IMR-90 (cell line): ENCODE data around the gene ANG. TPM values are rescaled to one million over a fixed set of nuclear protein-coding genes. Genes with fewer than 3 reads are reported as not detected.

ENCODE experiments used
- microRNA-seq, 2 experiments: library from miRNA; stranded (forward) in 1 of 2; unstranded in 1 of 2; fragments of 10-50 nt in 1 of 2; fragments of <30 nt in 1 of 2; gene quantifications in 1 of 2; microRNA quantifications in 1 of 2; one replicate each; pipeline versions ENCODE3 to v1.1.0; 2013 to 2020; ENCODE audit not compliant: insufficient read depth in 1 of 2, insufficient read length in 1 of 2, unreplicated experiment in 1 of 2
- polyA plus RNA-seq, 3 experiments: library from polyadenylated mRNA; depleted of rRNA; stranded (reverse); fragments of >200 nt; gene quantifications; 2 replicates each; pipeline ENCODE4 v1.2.3, GENCODE V29; 2012; ENCODE audit warnings: low replicate concordance in 1 of 3
- small RNA-seq, 5 experiments: library from RNA; depleted of rRNA; stranded (forward); fragments of <200 nt; gene quantifications; one replicate each; pipeline ENCODE3, GENCODE V24; 2012
- total RNA-seq: library from RNA; depleted of rRNA; stranded (reverse); fragments of >200 nt; gene quantifications from 2 replicates; pipeline ENCODE4 v1.2.3, GENCODE V29; 2012; rRNA removed

Gene ANG
- total and polyA plus RNA-seq, 2 of the 4 experiments (the other 2 are of a cell fraction), result 3.6 to 4.7 TPM

Small RNA genes lying within 50 kb of the gene (microRNA-seq; reads per million reads assigned to microRNA genes)
- gene RF00019 (ENCODE audit: insufficient read depth, insufficient read length), result not detected

Small RNA genes lying within 50 kb of the gene (small RNA-seq; reads per million reads assigned to genes)
- 0 reads per million in 5 experiments for gene RF00019

Other genes with a start within 250 kb of the ANG start
- gene OSGEP, start 234.0 kb upstream of the ANG start, total RNA-seq, result 32.4 and 38.0 TPM in 2 replicates
- gene OSGEP, start 234.0 kb upstream of the ANG start, polyA plus RNA-seq (2012; rRNA removed), result 23.1 and 24.7 TPM in 2 replicates
- gene APEX1, start 233.5 kb upstream of the ANG start, total RNA-seq, result 125 and 141 TPM in 2 replicates
- 241 and 242 TPM in 2 replicates for gene APEX1, start 233.5 kb upstream of the ANG start, polyA plus RNA-seq (2012; rRNA removed)
- gene PIP4P1, start 227.3 kb upstream of the ANG start, total RNA-seq, result 15.0 and 15.2 TPM in 2 replicates
- 27.2 and 27.8 TPM in 2 replicates for gene PIP4P1, start 227.3 kb upstream of the ANG start, polyA plus RNA-seq (2012; rRNA removed)
- gene PNP, start 219.4 kb upstream of the ANG start, total RNA-seq, result 60.3 and 68.8 TPM in 2 replicates
- 49.0 and 53.4 TPM in 2 replicates for gene PNP, start 219.4 kb upstream of the ANG start, polyA plus RNA-seq (2012; rRNA removed)
- gene RNASE10, start 183.2 kb upstream of the ANG start, total RNA-seq, result not detected in 2 replicates
- not detected in 2 replicates for gene RNASE10, start 183.2 kb upstream of the ANG start, polyA plus RNA-seq (2012; rRNA removed)
- gene RNASE9, start 127.7 kb upstream of the ANG start, total RNA-seq, result not detected in 2 replicates
- gene RNASE9, start 127.7 kb upstream of the ANG start, polyA plus RNA-seq (2012; rRNA removed), result not detected in 2 replicates
- gene RNASE11, start 100.8 kb upstream of the ANG start, total RNA-seq, result not detected in 2 replicates
- gene RNASE11, start 100.8 kb upstream of the ANG start, polyA plus RNA-seq (2012; rRNA removed), result not detected in 2 replicates
- not detected in 2 replicates for gene RNASE12, start 97.4 kb upstream of the ANG start, total RNA-seq
- gene RNASE12, start 97.4 kb upstream of the ANG start, polyA plus RNA-seq (2012; rRNA removed), result not detected in 2 replicates
- gene OR6S1, start 47.1 kb upstream of the ANG start, total RNA-seq, result not detected in 2 replicates
- gene OR6S1, start 47.1 kb upstream of the ANG start, polyA plus RNA-seq (2012; rRNA removed), result not detected in 2 replicates
- 8.1 and 10.4 TPM in 2 replicates for gene RNASE4, start 4.2 kb upstream of the ANG start, total RNA-seq
- 9.9 and 11.6 TPM in 2 replicates for gene RNASE4, start 4.2 kb upstream of the ANG start, polyA plus RNA-seq (2012; rRNA removed)
- gene EDDM3A, start 57.1 kb downstream of the ANG start, total RNA-seq, result not detected in 2 replicates
- not detected in 2 replicates for gene EDDM3A, start 57.1 kb downstream of the ANG start, polyA plus RNA-seq (2012; rRNA removed)
- gene EDDM3B, start 79.6 kb downstream of the ANG start, total RNA-seq, result not detected in 2 replicates
- gene EDDM3B, start 79.6 kb downstream of the ANG start, polyA plus RNA-seq (2012; rRNA removed), result not detected in 2 replicates
- not detected in 2 replicates for gene RNASE6, start 92.5 kb downstream of the ANG start, total RNA-seq
- gene RNASE6, start 92.5 kb downstream of the ANG start, polyA plus RNA-seq (2012; rRNA removed), result not detected in 2 replicates
- not detected in 2 replicates for gene RNASE1, start 114.1 kb downstream of the ANG start, total RNA-seq
- gene RNASE1, start 114.1 kb downstream of the ANG start, polyA plus RNA-seq (2012; rRNA removed), result not detected in 2 replicates
- not detected in 2 replicates for gene RNASE3, start 202.6 kb downstream of the ANG start, total RNA-seq
- not detected in 2 replicates for gene RNASE3, start 202.6 kb downstream of the ANG start, polyA plus RNA-seq (2012; rRNA removed)